HEK293 (cell line): ENCODE results near the gene CREB3L1.

ENCODE experiments used
- CTCF ChIA-PET: fragments of 350-600 bp; formaldehyde crosslinking; extraction: SDS; loops from one replicate; lab custom pipeline; 2021; ENCODE audit warnings: antibody characterized with exemption; lab: Yijun Ruan, JAX
- POLR2A ChIA-PET: fragments of 300-600 bp; formaldehyde crosslinking; extraction: SDS; loops from one replicate; lab custom pipeline; 2020; ENCODE audit warnings: antibody characterized with exemption, inconsistent platforms; lab: Yijun Ruan, JAX
- H3K27ac ChIP-seq: fragments of 200-500 bp; sonication (Bioruptor generic); 2 replicates; pipeline ENCODE4 v1.5.1; 2014; ENCODE audit warnings: low read depth, low read length, control low read depth, inconsistent platforms; ENCODE audit errors: extremely low read depth
- H3K36me3 ChIP-seq, 2 experiments: fragments of 200-500 bp in 1 of 2; sonication (Bioruptor generic) in 1 of 2; 1 replicate in 1 of 2; 2 replicates in 1 of 2; pipeline ENCODE4 v1.5.1; 2014 to 2017; ENCODE audit warnings: inconsistent platforms in 2 of 2, low read length in 2 of 2; ENCODE audit not compliant: control insufficient read depth in 2 of 2, insufficient read depth in 1 of 2
- H3K4me1 ChIP-seq: fragments of 200-500 bp; sonication (Bioruptor generic); 2 replicates; pipeline ENCODE4 v1.5.1; 2014; ENCODE audit warnings: mild to moderate bottlenecking, low read length, inconsistent platforms; ENCODE audit not compliant: control insufficient read depth, insufficient read depth
- H3K4me3 ChIP-seq: 2 replicates; pipeline ENCODE4 v1.5.1; 2011; ENCODE audit warnings: low read depth, mild to moderate bottlenecking, control low read depth, low read length, moderate library complexity
- H3K9me3 ChIP-seq: fragments of 200-500 bp; sonication (Bioruptor generic); 2 replicates; pipeline ENCODE4 v1.5.1; 2014; ENCODE audit warnings: low read depth, low read length, inconsistent platforms; ENCODE audit not compliant: control insufficient read depth, insufficient read depth
- GLI4 ChIP-seq: fragments of 450-650 bp; formaldehyde crosslinking; IDR thresholded peaks from 2 replicates; pipeline ENCODE4 v1.5.1; 2016; ENCODE audit warnings: missing biosample characterization, missing genetic modification characterization
- KLF8 ChIP-seq: fragments of 450-650 bp; formaldehyde crosslinking; IDR thresholded peaks from 2 replicates; pipeline ENCODE4 v1.5.1; 2016; ENCODE audit warnings: missing biosample characterization, missing genetic modification characterization
- SALL2 ChIP-seq: fragments of 450-650 bp; formaldehyde crosslinking; IDR thresholded peaks from 2 replicates; pipeline ENCODE4 v1.5.0; 2017; ENCODE audit warnings: missing biosample characterization, mild to moderate bottlenecking, missing genetic modification characterization, borderline replicate concordance
- SP2 ChIP-seq: fragments of 450-650 bp; formaldehyde crosslinking; IDR thresholded peaks from 2 replicates; pipeline ENCODE4 v1.5.1; 2016; ENCODE audit warnings: missing biosample characterization, missing genetic modification characterization
- ZBTB20 ChIP-seq: fragments of 450-650 bp; formaldehyde crosslinking; IDR thresholded peaks from 2 replicates; pipeline ENCODE4 v1.5.1; 2016; ENCODE audit warnings: missing biosample characterization, missing genetic modification characterization
- ZBTB26 ChIP-seq: fragments of 450-650 bp; formaldehyde crosslinking; optimal IDR thresholded peaks from 2 replicates; pipeline ENCODE3; 2016; ENCODE audit warnings: missing biosample characterization, mild to moderate bottlenecking, missing genetic modification characterization
- ZEB2 ChIP-seq: fragments of 450-650 bp; formaldehyde crosslinking; IDR thresholded peaks from 2 replicates; pipeline ENCODE4 v1.5.1; 2016; ENCODE audit warnings: missing biosample characterization, missing genetic modification characterization
- ZFP3 ChIP-seq: fragments of 450-650 bp; formaldehyde crosslinking; IDR thresholded peaks from 2 replicates; pipeline ENCODE4 v1.5.1; 2016; ENCODE audit warnings: low read depth, missing biosample characterization, missing genetic modification characterization
- ZNF112 ChIP-seq: fragments of 450-650 bp; formaldehyde crosslinking; IDR thresholded peaks from 2 replicates; pipeline ENCODE4 v1.5.0; 2017; ENCODE audit warnings: missing biosample characterization, missing genetic modification characterization
- ZNF174 ChIP-seq: fragments of 450-650 bp; formaldehyde crosslinking; IDR thresholded peaks from 2 replicates; pipeline ENCODE4 v1.5.0; 2017; ENCODE audit warnings: missing biosample characterization, mild to moderate bottlenecking, missing genetic modification characterization
- ZNF18 ChIP-seq: fragments of 450-650 bp; formaldehyde crosslinking; IDR thresholded peaks from 2 replicates; pipeline ENCODE4 v1.5.1; 2016; ENCODE audit warnings: missing biosample characterization, missing genetic modification characterization
- ZNF24 ChIP-seq: fragments of 450-650 bp; formaldehyde crosslinking; IDR thresholded peaks from 2 replicates; pipeline ENCODE4 v1.5.1; 2016; ENCODE audit warnings: missing biosample characterization, missing genetic modification characterization
- ZNF274 ChIP-seq, 2 experiments: fragments of 200-500 bp in 1 of 2; fragments of 450-650 bp in 1 of 2; sonication (Bioruptor generic) in 1 of 2; formaldehyde crosslinking in 1 of 2; IDR thresholded peaks; 2 replicates each; pipeline versions ENCODE4 v1.5.1 to v1.6.1; 2014 to 2016; ENCODE audit warnings: borderline replicate concordance in 1 of 2, inconsistent platforms in 1 of 2, low read length in 1 of 2, missing biosample characterization in 1 of 2, missing genetic modification characterization in 1 of 2
- ZNF366 ChIP-seq: fragments of 450-650 bp; formaldehyde crosslinking; conservative IDR thresholded peaks from 2 replicates; pipeline ENCODE4 v1.5.1; 2016; ENCODE audit warnings: missing biosample characterization, missing genetic modification characterization
- ZNF423 ChIP-seq: fragments of 450-650 bp; formaldehyde crosslinking; IDR thresholded peaks from 2 replicates; pipeline ENCODE4 v1.5.1; 2016; ENCODE audit warnings: missing biosample characterization, missing genetic modification characterization
- ZNF514 ChIP-seq: fragments of 450-650 bp; formaldehyde crosslinking; IDR thresholded peaks from 2 replicates; pipeline ENCODE4 v1.5.1; 2016; ENCODE audit warnings: missing biosample characterization, missing genetic modification characterization
- ZNF626 ChIP-seq: fragments of 450-650 bp; sonication (Bioruptor Pico); formaldehyde crosslinking; IDR thresholded peaks from 2 replicates; pipeline ENCODE4 v1.5.1; 2018; ENCODE audit warnings: missing biosample characterization, missing genetic modification characterization, inconsistent platforms
- TF ChIP-seq, protein P1 (sequence below): fragments of 450-650 bp; formaldehyde crosslinking; IDR thresholded peaks from 2 replicates; pipeline ENCODE4 v1.5.1; 2017; ENCODE audit warnings: missing biosample characterization, missing genetic modification characterization
- TF ChIP-seq, protein P2 (sequence below): fragments of 450-650 bp; formaldehyde crosslinking; IDR thresholded peaks from 2 replicates; pipeline ENCODE4 v1.5.1; 2016; ENCODE audit warnings: missing biosample characterization, missing genetic modification characterization

Gene CREB3L1

GRCh38 chr11:46361283-46362155 lies 84.1 kb downstream of the CREB3L1 start (continued):
- TF ChIP-seq, protein P1, sequence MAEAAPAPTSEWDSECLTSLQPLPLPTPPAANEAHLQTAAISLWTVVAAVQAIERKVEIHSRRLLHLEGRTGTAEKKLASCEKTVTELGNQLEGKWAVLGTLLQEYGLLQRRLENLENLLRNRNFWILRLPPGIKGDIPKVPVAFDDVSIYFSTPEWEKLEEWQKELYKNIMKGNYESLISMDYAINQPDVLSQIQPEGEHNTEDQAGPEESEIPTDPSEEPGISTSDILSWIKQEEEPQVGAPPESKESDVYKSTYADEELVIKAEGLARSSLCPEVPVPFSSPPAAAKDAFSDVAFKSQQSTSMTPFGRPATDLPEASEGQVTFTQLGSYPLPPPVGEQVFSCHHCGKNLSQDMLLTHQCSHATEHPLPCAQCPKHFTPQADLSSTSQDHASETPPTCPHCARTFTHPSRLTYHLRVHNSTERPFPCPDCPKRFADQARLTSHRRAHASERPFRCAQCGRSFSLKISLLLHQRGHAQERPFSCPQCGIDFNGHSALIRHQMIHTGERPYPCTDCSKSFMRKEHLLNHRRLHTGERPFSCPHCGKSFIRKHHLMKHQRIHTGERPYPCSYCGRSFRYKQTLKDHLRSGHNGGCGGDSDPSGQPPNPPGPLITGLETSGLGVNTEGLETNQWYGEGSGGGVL (tag by site-specific recombination): peak; percentile 45
- peak; percentile 39 for TF ChIP-seq ZBTB26 (tag by site-specific recombination)
- TF ChIP-seq SP2 (tag by site-specific recombination): peak; percentile 58
- no peak for TF ChIP-seq ZFP3 (tag by site-specific recombination)

- no peak overlapping the region for H3K4me3 ChIP-seq
- H3K4me1 ChIP-seq: peaks cover 9% of the 10 kb centered on the region
- H3K36me3 ChIP-seq: peaks cover 0 to 6% of the 10 kb centered on the region in 2 experiments; a peak in 1 of 3 replicates
- no peaks in the 10 kb centered on the region for H3K9me3 ChIP-seq
- POLR2A ChIA-PET: no interaction called here
- no peak overlapping the region for H3K27ac ChIP-seq
- CTCF ChIA-PET: interaction anchor here (1.1 to 3.3 kb wide), 3 partner anchors 10 to 123 kb away, joined by 3 to 23 read pairs (median 6); no protein-coding TSS in a partner anchor
- TF ChIP-seq KLF8: no peak
- no peak for TF ChIP-seq GLI4 (tag by site-specific recombination)
- TF ChIP-seq ZNF423 (tag by site-specific recombination): no peak
- no peak for TF ChIP-seq ZBTB20 (tag by site-specific recombination)
- no peak for TF ChIP-seq ZNF514 (tag by site-specific recombination)
- no peak for TF ChIP-seq ZNF24
- no peak for TF ChIP-seq ZNF274 (IDR thresholded peaks at IDR 0.05; ENCODE audit: low read length)
- TF ChIP-seq ZNF274 (tag by site-specific recombination; IDR thresholded peaks at IDR 0.05; ENCODE audit: borderline replicate concordance): no peak
- TF ChIP-seq ZNF366 (tag by site-specific recombination): no peak
- no peak for TF ChIP-seq ZNF174
- TF ChIP-seq ZNF112 (tag by site-specific recombination): no peak
- TF ChIP-seq, protein P2, sequence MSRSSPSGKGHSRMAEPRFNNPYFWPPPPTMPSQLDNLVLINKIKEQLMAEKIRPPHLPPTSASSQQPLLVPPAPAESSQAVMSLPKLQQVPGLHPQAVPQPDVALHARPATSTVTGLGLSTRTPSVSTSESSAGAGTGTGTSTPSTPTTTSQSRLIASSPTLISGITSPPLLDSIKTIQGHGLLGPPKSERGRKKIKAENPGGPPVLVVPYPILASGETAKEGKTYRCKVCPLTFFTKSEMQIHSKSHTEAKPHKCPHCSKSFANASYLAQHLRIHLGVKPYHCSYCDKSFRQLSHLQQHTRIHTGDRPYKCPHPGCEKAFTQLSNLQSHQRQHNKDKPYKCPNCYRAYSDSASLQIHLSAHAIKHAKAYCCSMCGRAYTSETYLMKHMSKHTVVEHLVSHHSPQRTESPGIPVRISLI (tag by site-specific recombination): no peak
- no peak for TF ChIP-seq ZEB2 (tag by site-specific recombination)
- TF ChIP-seq SALL2: no peak
- no peak for TF ChIP-seq ZNF626 (tag by site-specific recombination)
- no peak for TF ChIP-seq ZNF18 (tag by site-specific recombination)
- TF ChIP-seq, all 188 proteins: peak for 0
These were observed 84.9 kb downstream of the CREB3L1 start for GRCh38 chr11:46362156-46363030.
